HG02610 (cell line): Measurements from ENCODE around the gene LDLRAP1.
"Not testable (repeated sequence)": the region's sequence is repeated elsewhere in the genome, so short reads cannot be mapped to it uniquely, and the experiment has no call there.

Experiments
- ATAC-seq: cut with Tn5 transposase; IDR thresholded peaks from one replicate; pipeline ENCODE4 v1.9.1; 2021; ENCODE audit warnings: mild to moderate bottlenecking, moderate library complexity; ENCODE audit not compliant: unreplicated experiment

The LDLRAP1 gene

GRCh38 chr1:25572708-25573590 lies 29.5 kb downstream of the LDLRAP1 start:
- ATAC-seq: no peak

- no peak for ATAC-seq
Measured at GRCh38 chr1:25573591-25573930, 30.2 kb downstream of the LDLRAP1 start.

- ATAC-seq: no peak
Measured at GRCh38 chr1:25573961-25574360, 30.6 kb downstream of the LDLRAP1 start.

- ATAC-seq: no peak
Measured at GRCh38 chr1:25575191-25575590, 31.8 kb downstream of the LDLRAP1 start.

- ATAC-seq: no peak
Measured at GRCh38 chr1:25576459-25577133, 33.2 kb downstream of the LDLRAP1 start.

GRCh38 chr1:25577134-25577920 lies 33.9 kb downstream of the LDLRAP1 start:
- no peak for ATAC-seq

GRCh38 chr1:25579292-25580252 lies 36.2 kb downstream of the LDLRAP1 start:
- ATAC-seq: no peak

GRCh38 chr1:25580927-25581326 lies 37.5 kb downstream of the LDLRAP1 start:
- no peak for ATAC-seq

GRCh38 chr1:25581764-25582163 lies 38.4 kb downstream of the LDLRAP1 start:
- no peak for ATAC-seq

- no peak for ATAC-seq
Measured at GRCh38 chr1:25583519-25584370, 40.3 kb downstream of the LDLRAP1 start.

GRCh38 chr1:25586181-25586588 lies 42.8 kb downstream of the LDLRAP1 start:
- no peak for ATAC-seq

- ATAC-seq: no peak
Measured at GRCh38 chr1:25587290-25587689, 43.9 kb downstream of the LDLRAP1 start.

GRCh38 chr1:25588224-25588623 lies 44.8 kb downstream of the LDLRAP1 start:
- ATAC-seq: not testable (repeated sequence)

GRCh38 chr1:25588786-25589185 lies 45.4 kb downstream of the LDLRAP1 start:
- not testable (repeated sequence) for ATAC-seq

GRCh38 chr1:25590096-25590824 lies 46.9 kb downstream of the LDLRAP1 start:
- no peak for ATAC-seq

- no peak for ATAC-seq
Measured at GRCh38 chr1:25593861-25594260, 50.5 kb downstream of the LDLRAP1 start.

GRCh38 chr1:25594971-25595370 lies 51.6 kb downstream of the LDLRAP1 start:
- ATAC-seq: no peak

- not testable (repeated sequence) for ATAC-seq
Measured at GRCh38 chr1:25596641-25597040, 53.2 kb downstream of the LDLRAP1 start.

- no peak for ATAC-seq
Measured at GRCh38 chr1:25598879-25599278, 55.5 kb downstream of the LDLRAP1 start.
